Measurements from ENCODE around the gene SPACA1. TPM values are rescaled to one million over a fixed set of nuclear protein-coding genes. Genes with fewer than 3 reads are reported as not detected.

Gene SPACA1, protein sequence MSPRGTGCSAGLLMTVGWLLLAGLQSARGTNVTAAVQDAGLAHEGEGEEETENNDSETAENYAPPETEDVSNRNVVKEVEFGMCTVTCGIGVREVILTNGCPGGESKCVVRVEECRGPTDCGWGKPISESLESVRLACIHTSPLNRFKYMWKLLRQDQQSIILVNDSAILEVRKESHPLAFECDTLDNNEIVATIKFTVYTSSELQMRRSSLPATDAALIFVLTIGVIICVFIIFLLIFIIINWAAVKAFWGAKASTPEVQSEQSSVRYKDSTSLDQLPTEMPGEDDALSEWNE
- total RNA-seq, result not detected in 2 replicates

DNA sequence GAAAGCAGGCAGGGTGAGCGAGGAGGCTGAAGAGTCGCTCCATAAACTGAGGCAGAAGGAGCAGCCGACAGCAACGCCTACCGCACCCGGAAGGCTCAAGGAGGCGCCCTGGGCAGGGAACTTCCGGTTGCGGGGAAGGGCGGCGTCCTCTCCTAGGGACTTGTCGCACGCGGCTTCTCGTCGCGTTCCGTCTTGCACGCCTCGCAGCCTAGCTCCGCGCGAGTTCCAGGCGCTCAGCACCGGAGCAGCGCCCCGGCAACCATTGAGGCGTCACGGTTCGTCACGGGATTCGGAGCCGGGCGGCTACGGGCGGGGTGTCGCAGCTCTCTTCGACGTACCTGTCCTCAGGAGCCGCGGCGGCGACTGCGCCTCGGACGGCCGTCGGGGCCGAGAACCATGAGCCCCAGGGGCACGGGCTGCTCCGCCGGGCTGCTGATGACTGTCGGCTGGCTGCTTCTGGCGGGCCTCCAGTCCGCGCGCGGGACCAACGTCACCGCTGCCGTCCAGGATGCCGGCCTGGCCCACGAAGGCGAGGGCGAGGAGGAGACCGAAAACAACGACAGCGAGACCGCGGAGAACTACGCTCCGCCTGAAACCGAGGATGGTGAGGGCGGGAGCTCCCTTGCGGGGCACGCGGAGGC, at the start of gene SPACA1:
SPACA1 (plus strand) TSS at position 332 of the 641 bp plus-strand sequence; CDS start at position 397, 65 bp downstream.

Other genes with a start within 250 kb of the SPACA1 start
- not detected in 2 replicates for gene CNR1, start 118.5 kb downstream of the SPACA1 start, total RNA-seq